ENCODE results near the gene SAE1.
"Not testable (repeated sequence)": the region's sequence is repeated elsewhere in the genome, so short reads cannot be mapped to it uniquely, and the experiment has no call there.

SAE1 gene

GRCh38 chr19:47243364-47243775 lies 112.7 kb downstream of the SAE1 start:
- DNase-seq = no peak

- peak; percentile 84 for DNase-seq
Observed at GRCh38 chr19:47243776-47244547, 113.3 kb downstream of the SAE1 start.

GRCh38 chr19:47247308-47247990 lies 116.8 kb downstream of the SAE1 start:
- DNase-seq = peak; percentile 16

- DNase-seq = not testable (repeated sequence)
Observed at GRCh38 chr19:47253016-47253415, 122.4 kb downstream of the SAE1 start.

GRCh38 chr19:47253467-47253881 lies 122.8 kb downstream of the SAE1 start:
- DNase-seq = no peak

GRCh38 chr19:47253970-47254369 lies 123.3 kb downstream of the SAE1 start:
- no peak for DNase-seq

- DNase-seq = peak; percentile 95
Observed at GRCh38 chr19:47255879-47256692, 125.5 kb downstream of the SAE1 start, which contains the start of gene CCDC9. Gene CCDC9, plus strand, starts transcription at chr19:47256525. Its CDS starts 1,876 bp downstream, at chr19:47258401.

GRCh38 chr19:47256693-47257410 lies 126.2 kb downstream of the SAE1 start:
- DNase-seq = peak; percentile 99

GRCh38 chr19:47257411-47258169 lies 127.0 kb downstream of the SAE1 start:
- no peak for DNase-seq

- no peak for DNase-seq
Observed at GRCh38 chr19:47258434-47258833, 127.8 kb downstream of the SAE1 start.

- DNase-seq = no peak
Observed at GRCh38 chr19:47258895-47259555, 128.4 kb downstream of the SAE1 start.

Data from NCI-H510A (cell line).